PC-9 (cell line): Measurements from ENCODE around the gene EPS15. TPM values are rescaled to one million over a fixed set of nuclear protein-coding genes. Genes with fewer than 3 reads are reported as not detected.

ENCODE experiments used
- BruUV-seq: library from RNA; stranded (reverse); fragments of 400-500 nt; replicated peaks from 2 replicates; lab custom pipeline; 2021; lab: Mats Ljungman, UMichigan
- CTCF ChIA-PET: fragments of 300-600 bp; sonication (Branson Sonifier 250); formaldehyde crosslinking; loops from one replicate; lab custom pipeline; 2022; ENCODE audit warnings: antibody characterized with exemption; lab: Charles Lee
- POLR2A ChIA-PET: fragments of 300-600 bp; sonication (Branson Sonifier 250); formaldehyde crosslinking; loops from one replicate; lab custom pipeline; 2022; ENCODE audit warnings: antibody characterized with exemption; ENCODE audit not compliant: unreplicated experiment; lab: Charles Lee
- DNase-seq, 2 experiments: peaks; one replicate each; pipeline versions ENCODE4 v3.0.0 to v3.0.0-alpha.2; 2015 to 2022; ENCODE audit warnings: mixed read lengths in 1 of 2
- H2AFZ ChIP-seq: fragments of 200-600 bp; sonication (generic); 2 replicates; pipeline ENCODE4 v1.8.1; 2017; ENCODE audit warnings: antibody characterized with exemption
- H3F3A ChIP-seq: fragments of 200-600 bp; sonication (generic); 2 replicates; pipeline ENCODE4 v1.8.1; 2017; ENCODE audit warnings: antibody characterized with exemption, mild to moderate bottlenecking, low read depth; ENCODE audit not compliant: insufficient read depth
- H3K27ac ChIP-seq: fragments of 200-600 bp; sonication (generic); 2 replicates; pipeline ENCODE4 v1.6.1; 2016; ENCODE audit warnings: mixed run types
- H3K27me3 ChIP-seq: fragments of 200-600 bp; sonication (generic); 2 replicates; pipeline ENCODE4 v1.6.1; 2016; ENCODE audit warnings: low read depth, mixed run types; ENCODE audit not compliant: insufficient read depth
- H3K36me3 ChIP-seq: fragments of 200-600 bp; sonication (generic); 2 replicates; pipeline ENCODE4 v1.6.1; 2016; ENCODE audit warnings: low read depth, mixed run types
- H3K4me1 ChIP-seq: fragments of 200-600 bp; sonication (generic); replicated peaks from 2 replicates; pipeline ENCODE4 v1.6.1; 2016; ENCODE audit warnings: mixed run types; ENCODE audit not compliant: insufficient read depth
- H3K4me2 ChIP-seq: fragments of 200-600 bp; sonication (generic); 2 replicates; pipeline ENCODE4 v1.6.1; 2017; ENCODE audit warnings: mixed run types
- H3K4me3 ChIP-seq: fragments of 200-600 bp; sonication (generic); 2 replicates; pipeline ENCODE4 v1.6.1; 2016; ENCODE audit warnings: mixed run types
- H3K79me2 ChIP-seq: fragments of 200-600 bp; sonication (generic); 2 replicates; pipeline ENCODE4 v1.6.1; 2017; ENCODE audit warnings: low read depth, mixed run types
- H3K9me2 ChIP-seq: fragments of 200-600 bp; sonication (generic); 2 replicates; pipeline ENCODE4 v1.8.1; 2017; ENCODE audit warnings: mild to moderate bottlenecking; ENCODE audit not compliant: insufficient read depth
- H3K9me3 ChIP-seq: fragments of 200-600 bp; sonication (generic); 2 replicates; pipeline ENCODE4 v1.8.1; 2016; ENCODE audit warnings: low read depth; ENCODE audit not compliant: insufficient read depth
- H4K20me1 ChIP-seq: fragments of 200-600 bp; sonication (generic); 2 replicates; pipeline ENCODE4 v1.8.1; 2017; ENCODE audit not compliant: insufficient read depth
- CTCF ChIP-seq: fragments of 200-600 bp; sonication (generic); conservative IDR thresholded peaks from 2 replicates; pipeline ENCODE4 v1.6.1; 2017; ENCODE audit warnings: mixed run types, antibody characterized with exemption, mild to moderate bottlenecking, moderate library complexity
- EZH2 ChIP-seq: fragments of 200-600 bp; sonication (generic); IDR thresholded peaks from 2 replicates; pipeline ENCODE4 v1.8.0; 2017; ENCODE audit warnings: antibody characterized with exemption, low read depth
- intact Hi-C: fragments of 100-400 bp; cut with micrococcal nuclease; formaldehyde crosslinking; loops from one replicate; pipeline ENCODE4 v1.10.0; 2022; ENCODE audit not compliant: unreplicated experiment
- total RNA-seq: library from RNA; stranded (reverse); gene quantifications from 2 replicates; pipeline ENCODE4 v1.2.3, GENCODE V29; 2021

Gene EPS15
- total RNA-seq, 1 experiment from 2014 or later = 60.1 TPM

GRCh38 chr1:51336004-51336403 is 183.1 kb downstream of the EPS15 start:
- DNase-seq = no peak
- Histone ChIP-seq H3K4me3 (no peak overlapping the region), H3K27ac (no peak overlapping the region), H2AFZ (no peak overlapping the region), H4K20me1 (no peaks in the 10 kb centered on the region), H3K27me3 (no peaks in the 10 kb centered on the region), H3K36me3 (no peaks in the 10 kb centered on the region), H3K9me3 (no peaks in the 10 kb centered on the region), H3K9me2 (no peaks in the 10 kb centered on the region), H3K4me1 (peaks cover 19% of the 10 kb centered on the region), H3F3A (peaks cover 11% of the 10 kb centered on the region; the same call in 1 of the 2 replicates), H3K79me2 (no peaks in the 10 kb centered on the region), H3K4me2 (no peak overlapping the region)
- CTCF ChIA-PET = interaction anchor here (0.7 kb wide), 1 partner anchor 605 kb away, joined by 9 read pairs; no protein-coding TSS in a partner anchor
- TF ChIP-seq CTCF (no peak), EZH2 (no peak)
- no TSS peak for BruUV-seq
- intact Hi-C loops = no loop called here
- POLR2A ChIA-PET = interaction anchor here (0.7 kb wide), 1 partner anchor 25 kb away, joined by 3 read pairs; no protein-coding TSS in a partner anchor

GRCh38 chr1:51331206-51332100 is 187.6 kb downstream of the EPS15 start:
- TF ChIP-seq CTCF (no peak), EZH2 (no peak)
- Histone ChIP-seq H3K27me3 (no peaks in the 10 kb centered on the region), H3K4me1 (peaks cover 27% of the 10 kb centered on the region), H2AFZ (peak overlapping the region; percentile 90; the same call in 1 of the 2 replicates), H3K36me3 (no peaks in the 10 kb centered on the region), H3K9me2 (no peaks in the 10 kb centered on the region), H3K79me2 (no peaks in the 10 kb centered on the region), H3K4me2 (peak overlapping the region; percentile 100), H3K4me3 (peak overlapping the region; percentile 76; the same call in 1 of the 2 replicates), H4K20me1 (no peaks in the 10 kb centered on the region), H3K27ac (peak overlapping the region; percentile 61), H3F3A (peaks cover 21% of the 10 kb centered on the region; the same call in 1 of the 2 replicates), H3K9me3 (no peaks in the 10 kb centered on the region)
- DNase-seq = peak; percentile 64 to 80
- intact Hi-C loops = no loop called here
- CTCF ChIA-PET = interaction anchor here (0.6 kb wide), 1 partner anchor 34 kb away, joined by 4 read pairs; no protein-coding TSS in a partner anchor
- BruUV-seq = TSS peak; percentile 45
- POLR2A ChIA-PET = interaction anchor here (0.6 kb wide), 2 partner anchors 21 to 96 kb away, joined by 4 read pairs; no protein-coding TSS in a partner anchor

GRCh38 chr1:51330331-51331201 is 188.5 kb downstream of the EPS15 start, which contains the start of gene TTC39A:
Gene TTC39A, minus strand, starts transcription at chr1:51330562. Its CDS starts 85 bp downstream, at chr1:51330477.
- DNase-seq = peak in 1 of 2 experiments; percentile 36
- H3K79me2 ChIP-seq = no peaks in the 10 kb centered on the region
- H3K27ac ChIP-seq = peak within 1 kb of the TSS; percentile 61
- intact Hi-C loops = no loop called here
- H2AFZ ChIP-seq = peak within 1 kb of the TSS; percentile 90
- no peak for TF ChIP-seq EZH2
- TF ChIP-seq CTCF = no peak
- no peaks in the 10 kb centered on the region for H3K36me3 ChIP-seq
- H3K4me2 ChIP-seq = peak within 1 kb of the TSS; percentile 100
- H3K4me3 ChIP-seq = peak within 1 kb of the TSS; percentile 76
- no peaks in the 10 kb centered on the region for H3K9me2 ChIP-seq
- H3F3A ChIP-seq = peaks cover 21% of the 10 kb centered on the region; the same call in 1 of the 2 replicates
- ChIA-PET POLR2A (interaction anchor here (0.6 kb wide), 1 partner anchor 96 kb away, joined by 4 read pairs; no protein-coding TSS in a partner anchor), CTCF (no interaction called here)
- no TSS peak for BruUV-seq
- no peaks in the 10 kb centered on the region for H3K9me3 ChIP-seq
- no peaks in the 10 kb centered on the region for H4K20me1 ChIP-seq
- H3K27me3 ChIP-seq = no peaks in the 10 kb centered on the region
- H3K4me1 ChIP-seq = peaks cover 27% of the 10 kb centered on the region
